Measurements from ENCODE around the gene DAPL1.

DNA sequence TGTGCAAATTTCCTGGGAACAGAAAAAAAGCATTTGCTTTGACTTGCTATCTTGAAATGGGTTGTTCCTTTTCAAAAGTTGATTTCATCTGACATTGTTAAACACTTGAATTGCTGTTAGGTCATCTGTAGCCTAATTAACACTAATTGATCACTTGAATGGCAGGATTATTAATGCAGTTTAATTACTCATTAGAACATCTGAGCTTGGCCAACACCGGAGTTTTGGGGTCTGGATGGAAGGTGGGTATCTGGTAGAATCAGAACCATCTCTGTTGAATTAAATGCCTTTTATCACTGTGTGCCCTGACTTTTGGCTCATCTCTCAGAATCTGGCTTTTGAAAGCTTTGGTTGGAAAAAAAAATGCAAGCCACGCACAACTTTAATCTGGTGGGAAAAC is 8.4 kb downstream of the DAPL1 start:
- no peak for TF ChIP-seq POLR2A (IDR thresholded peaks at IDR 0.05)
- TF ChIP-seq, protein P1, sequence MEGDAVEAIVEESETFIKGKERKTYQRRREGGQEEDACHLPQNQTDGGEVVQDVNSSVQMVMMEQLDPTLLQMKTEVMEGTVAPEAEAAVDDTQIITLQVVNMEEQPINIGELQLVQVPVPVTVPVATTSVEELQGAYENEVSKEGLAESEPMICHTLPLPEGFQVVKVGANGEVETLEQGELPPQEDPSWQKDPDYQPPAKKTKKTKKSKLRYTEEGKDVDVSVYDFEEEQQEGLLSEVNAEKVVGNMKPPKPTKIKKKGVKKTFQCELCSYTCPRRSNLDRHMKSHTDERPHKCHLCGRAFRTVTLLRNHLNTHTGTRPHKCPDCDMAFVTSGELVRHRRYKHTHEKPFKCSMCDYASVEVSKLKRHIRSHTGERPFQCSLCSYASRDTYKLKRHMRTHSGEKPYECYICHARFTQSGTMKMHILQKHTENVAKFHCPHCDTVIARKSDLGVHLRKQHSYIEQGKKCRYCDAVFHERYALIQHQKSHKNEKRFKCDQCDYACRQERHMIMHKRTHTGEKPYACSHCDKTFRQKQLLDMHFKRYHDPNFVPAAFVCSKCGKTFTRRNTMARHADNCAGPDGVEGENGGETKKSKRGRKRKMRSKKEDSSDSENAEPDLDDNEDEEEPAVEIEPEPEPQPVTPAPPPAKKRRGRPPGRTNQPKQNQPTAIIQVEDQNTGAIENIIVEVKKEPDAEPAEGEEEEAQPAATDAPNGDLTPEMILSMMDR (IDR thresholded peaks at IDR 0.05): no peak

All from right lobe of liver (tissue), 4 donors.